Brain pericyte (primary cell): ENCODE measurements around the gene EGLN2.
"Not testable (repeated sequence)": the region's sequence is repeated elsewhere in the genome, so short reads cannot be mapped to it uniquely, and the experiment has no call there.

Source experiments
- DNase-seq: peaks from one replicate; pipeline ENCODE4 v3.0.0-alpha.2; 2012; ENCODE audit warnings: low read depth, low spot score

The EGLN2 gene

DNA sequence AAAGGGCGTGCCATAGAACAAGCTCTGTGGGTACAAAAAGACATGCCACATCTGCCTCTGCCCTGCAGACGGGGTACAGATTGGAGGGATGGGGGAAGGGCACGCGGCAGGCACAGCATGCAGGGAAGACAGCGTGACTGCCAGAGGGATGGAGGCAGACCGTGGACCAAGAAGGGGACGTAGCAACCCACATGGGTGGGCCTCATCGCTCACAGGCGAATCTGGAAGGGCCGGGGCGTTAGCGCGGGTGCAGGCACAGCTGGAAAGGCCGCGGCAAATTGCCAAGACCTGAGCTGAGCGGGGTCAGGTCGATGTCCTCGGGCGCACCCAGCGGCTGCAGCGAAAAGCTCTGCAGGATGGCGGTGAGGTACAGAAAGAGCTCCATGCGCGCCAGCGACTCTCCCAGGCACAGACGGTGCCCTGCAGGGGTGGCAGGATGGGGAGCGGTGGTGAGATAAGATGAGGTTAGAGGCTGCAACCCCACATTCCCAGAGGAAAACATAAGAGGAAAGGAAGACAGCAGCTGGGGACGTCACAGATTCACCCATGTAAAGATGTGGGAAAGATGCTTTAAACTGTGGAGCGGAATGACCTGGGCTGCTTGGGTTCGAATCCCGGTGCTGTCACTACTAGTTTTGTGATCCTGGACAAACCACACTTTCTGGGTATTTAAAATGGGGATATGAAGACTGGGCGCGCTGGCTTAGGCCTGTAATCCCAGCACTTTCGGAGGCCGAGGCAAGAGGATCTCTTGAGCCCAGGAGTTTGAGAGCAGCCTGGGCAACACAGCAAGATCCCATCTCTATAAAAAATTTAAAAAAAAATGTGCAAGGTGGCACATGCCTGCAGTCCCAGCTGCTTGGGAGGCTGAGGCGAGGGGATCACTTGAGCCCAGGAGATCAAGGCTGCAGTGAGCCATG lies 19.7 kb downstream of the EGLN2 start:
- not testable (repeated sequence) for DNase-seq

DNA sequence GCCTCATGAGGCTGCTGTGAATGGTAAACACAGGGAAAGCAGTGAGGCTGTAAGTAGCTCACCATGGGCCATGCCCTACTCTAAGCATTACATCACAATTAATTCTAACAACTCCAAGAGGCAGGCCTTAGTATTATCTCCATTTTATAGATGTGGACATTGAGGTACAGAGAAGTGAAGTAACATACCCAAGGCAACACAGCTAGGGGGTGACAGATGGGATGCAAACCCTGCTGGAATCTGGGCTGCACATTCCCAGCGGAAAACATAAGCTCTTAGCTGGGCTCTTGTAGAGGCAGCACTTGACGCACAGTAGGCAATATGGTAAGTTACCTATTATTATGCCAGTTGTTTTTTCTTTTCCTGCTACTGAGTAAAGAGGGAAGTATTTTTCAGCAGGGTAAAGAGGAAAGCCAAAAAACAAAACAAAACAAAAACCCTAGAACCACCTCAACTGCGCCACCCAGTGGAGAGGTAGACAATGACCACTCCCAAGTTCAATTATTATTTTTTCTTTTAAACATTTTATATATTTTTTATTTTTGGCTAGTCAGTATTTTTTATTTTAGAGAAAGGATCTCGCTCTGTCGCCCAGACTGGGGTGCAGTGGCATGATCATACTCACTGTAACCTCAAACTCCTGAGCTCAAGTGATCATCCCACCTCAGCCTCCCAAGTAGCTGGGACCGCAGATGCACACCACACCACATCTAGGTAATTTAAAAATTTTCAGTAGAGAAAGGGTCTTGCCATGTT lies 20.7 kb downstream of the EGLN2 start:
- not testable (repeated sequence) for DNase-seq

- DNase-seq = no peak
Observed at GRCh38 chr19:40822161-40822560, 23.2 kb downstream of the EGLN2 start.

DNA sequence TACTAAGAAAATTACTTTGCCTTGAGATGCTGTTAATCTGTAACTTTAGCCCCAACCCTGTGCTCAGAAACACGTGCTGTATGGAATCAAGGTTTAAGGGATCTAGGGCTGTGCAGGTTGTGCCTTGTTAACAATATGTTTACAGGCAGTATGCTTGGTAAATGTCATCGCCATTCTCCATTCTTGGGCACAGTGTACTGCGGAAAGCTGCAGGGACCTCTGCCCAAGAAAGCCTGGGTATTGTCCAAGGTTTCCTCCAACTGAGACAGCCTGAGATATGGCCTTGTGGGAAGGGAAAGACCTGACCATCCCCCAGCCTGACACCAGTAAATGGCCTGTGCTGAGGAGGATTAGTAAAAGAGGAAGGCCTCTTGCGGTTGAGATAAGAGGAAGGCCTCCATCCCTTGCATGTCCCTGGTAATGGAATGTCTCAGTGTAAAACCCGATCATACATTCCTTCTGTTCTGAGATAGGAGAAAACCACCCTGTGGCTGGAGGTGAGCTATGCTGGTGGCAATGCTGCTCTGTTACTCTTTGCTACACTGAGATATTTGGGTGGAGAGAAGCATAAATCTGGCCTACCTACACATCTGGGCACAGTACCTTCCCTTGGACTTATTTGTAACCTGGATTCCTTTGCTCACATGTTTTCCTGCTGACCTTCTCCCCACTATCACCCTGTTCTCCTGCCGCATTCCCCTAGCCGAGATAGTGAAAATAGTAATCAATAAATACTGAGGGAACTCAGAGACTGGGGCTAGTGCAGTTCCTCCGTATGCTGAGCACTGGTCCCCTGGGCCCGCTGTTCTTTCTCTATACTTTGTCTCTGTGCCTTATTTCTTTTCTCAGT lies 23.9 kb downstream of the EGLN2 start:
- not testable (repeated sequence) for DNase-seq

DNA sequence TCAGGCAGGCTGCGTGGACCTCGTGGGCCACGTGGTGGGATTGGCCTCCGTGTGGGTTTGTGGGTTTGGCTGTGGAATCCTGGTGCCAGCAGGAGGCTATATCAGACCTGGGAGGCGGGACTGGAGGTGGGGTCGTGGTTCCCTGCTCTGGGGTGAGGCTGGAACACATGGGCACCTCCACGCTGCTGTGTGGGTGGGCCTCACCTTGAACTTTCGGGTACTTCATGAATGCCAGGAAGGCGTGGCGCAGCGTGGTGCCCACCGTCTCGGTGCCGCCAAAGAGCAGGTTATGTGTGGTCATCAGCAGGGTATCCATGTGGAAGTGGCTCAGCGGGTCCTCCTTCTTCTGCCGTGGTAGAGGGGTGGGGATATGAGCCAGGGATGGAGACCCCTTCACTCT lies 25.9 kb downstream of the EGLN2 start:
- not testable (repeated sequence) for DNase-seq

DNA sequence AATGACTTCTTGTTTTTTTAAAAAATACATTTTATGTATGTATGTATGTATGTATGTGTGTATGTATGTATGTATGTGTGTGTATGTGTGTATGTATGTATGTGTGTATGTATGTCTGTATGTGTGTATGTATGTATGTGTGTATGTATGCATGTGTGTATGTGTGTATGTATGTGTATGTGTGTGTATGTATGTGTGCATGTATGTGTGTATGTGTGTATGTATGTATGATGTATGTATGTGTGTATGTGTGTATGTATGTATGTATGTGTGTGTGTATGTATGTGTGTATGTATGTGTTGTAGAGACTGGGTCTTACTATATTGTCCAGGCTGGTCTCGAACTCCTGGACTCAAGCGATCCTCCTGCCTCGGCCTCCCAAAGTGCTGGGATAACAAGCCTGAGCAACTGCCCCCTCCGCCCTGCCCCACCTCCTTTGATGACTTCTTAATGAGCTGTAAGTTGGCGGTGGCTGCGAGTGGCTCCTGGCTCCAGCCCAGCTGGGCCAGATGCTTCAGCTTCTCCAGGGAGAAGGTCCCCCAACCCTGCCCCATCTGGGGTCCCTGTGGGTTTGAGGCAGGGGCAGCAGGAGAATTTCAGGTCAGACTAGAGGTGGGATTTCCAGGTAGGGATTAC lies 26.6 kb downstream of the EGLN2 start:
- DNase-seq = not testable (repeated sequence)

DNA sequence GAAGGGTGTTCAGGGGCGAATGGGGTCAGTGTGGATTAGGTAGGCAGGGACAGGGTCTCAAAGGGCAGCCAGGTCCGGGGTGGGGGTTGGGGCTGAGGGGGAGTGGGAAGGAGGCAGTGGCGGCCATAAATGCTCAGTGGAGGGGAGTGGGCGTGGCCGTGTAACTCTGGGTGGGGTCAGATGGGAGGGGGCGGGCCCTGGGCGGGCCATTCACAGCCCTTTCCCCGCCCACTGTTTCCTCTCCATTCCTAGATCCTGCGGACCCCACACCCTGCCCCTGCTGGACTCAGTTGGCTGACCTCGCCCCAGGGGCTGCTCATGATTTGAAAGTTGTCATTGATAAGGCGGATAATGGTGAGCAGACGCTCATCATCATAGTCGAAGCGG lies 27.3 kb downstream of the EGLN2 start:
- DNase-seq = not testable (repeated sequence)

GRCh38 chr19:40826699-40827385 lies 27.9 kb downstream of the EGLN2 start:
- DNase-seq = not testable (repeated sequence)

GRCh38 chr19:40827386-40828247 lies 28.6 kb downstream of the EGLN2 start:
- no peak for DNase-seq

DNA sequence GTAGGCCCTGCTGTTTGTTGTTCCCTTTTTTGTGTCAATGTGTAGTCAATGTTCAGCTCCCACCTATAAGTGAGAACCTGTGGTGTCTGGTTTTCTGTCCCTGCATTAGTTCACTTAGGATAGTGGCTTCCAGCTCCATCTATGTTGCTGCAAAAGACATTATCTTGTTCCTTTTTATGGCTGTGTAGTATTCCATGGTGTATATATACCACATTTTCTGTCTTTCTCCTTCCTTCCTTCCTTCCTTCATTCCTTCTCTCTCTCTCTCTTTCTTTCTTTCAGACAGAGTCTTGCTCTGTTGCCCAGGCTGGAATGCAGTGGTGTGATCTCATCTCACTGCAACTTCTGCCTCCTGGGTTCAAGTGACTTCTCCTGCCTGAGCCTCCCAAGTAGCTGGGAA lies 30.2 kb downstream of the EGLN2 start:
- DNase-seq = no peak

DNA sequence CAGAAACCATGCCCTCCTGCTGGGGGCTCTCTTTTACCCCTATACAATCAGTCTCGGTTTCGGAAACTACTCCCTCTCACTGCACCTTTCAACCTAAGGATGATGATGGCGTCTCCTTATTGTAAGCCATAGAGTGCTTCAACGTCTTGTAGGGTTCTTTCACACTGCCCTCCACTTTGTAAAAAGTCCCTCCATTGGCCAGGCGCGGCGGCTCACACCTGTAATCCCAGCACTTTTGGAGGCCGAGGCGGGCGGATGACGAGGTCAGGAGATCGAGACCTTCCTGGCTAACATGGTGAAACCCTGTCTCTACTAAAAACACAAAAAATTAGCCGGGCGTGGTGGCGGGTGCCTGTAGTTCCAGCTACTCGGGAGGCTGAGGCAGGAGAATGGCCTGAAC lies 31.8 kb downstream of the EGLN2 start:
- not testable (repeated sequence) for DNase-seq

DNA sequence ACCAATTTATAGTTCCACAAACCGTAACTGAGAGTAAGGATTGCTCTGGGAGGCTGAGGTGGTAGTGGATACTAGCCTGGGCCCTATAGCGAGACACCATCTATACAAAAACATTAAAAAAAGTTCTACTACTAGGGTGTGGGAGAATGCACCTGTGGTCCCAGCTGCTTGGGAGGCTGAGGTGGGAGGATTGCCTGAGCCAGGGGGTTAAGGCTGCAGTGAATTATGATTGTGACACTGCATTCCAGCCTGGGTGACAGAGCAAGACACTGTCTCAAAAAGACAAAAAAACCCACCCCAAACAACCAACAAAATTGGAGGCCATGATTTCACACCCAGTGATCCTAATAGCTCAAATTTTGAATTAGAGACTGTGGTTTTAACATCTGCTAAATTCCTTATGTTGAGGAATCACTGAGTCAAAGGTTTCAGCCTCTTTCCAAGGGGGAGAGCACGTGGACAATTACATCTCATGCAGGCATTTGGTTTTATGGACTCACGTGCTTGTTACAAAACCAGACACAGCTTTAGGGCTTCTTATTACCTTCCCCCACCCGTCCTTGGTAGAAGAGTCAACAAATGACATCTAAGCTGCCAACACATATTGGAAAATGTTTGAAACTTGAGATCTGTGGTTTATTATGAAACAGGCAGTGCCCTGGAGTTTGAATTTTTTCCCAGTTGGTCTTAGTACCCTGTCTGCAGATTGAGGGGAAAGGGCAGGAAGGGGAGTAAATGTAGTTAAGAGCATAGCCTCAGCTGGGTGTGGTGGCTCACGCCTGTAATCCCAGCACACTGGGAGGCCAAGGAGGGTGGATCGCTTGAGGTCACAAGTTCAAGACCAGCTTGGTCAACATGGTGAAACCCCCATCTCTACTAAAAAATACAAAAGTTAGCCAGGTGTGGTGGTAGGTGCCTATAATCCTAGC lies 32.8 kb downstream of the EGLN2 start:
- DNase-seq = peak; percentile 79

DNA sequence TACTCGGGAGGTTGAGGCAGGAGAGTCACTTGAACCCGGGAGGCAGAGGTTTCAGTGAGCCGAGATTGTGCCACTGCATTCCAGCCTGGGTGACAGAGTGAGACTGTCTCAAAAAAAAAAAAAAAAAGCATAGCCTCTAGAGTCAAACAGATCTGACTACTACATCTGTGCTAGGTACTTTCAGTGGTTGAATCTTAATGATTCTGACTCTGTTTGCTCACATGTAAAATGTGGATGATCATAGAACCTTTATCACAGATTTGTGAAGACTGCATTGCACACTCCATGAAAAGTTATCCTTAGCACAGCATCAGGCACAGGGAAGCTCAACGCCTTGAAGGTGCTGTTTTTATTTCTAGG lies 33.4 kb downstream of the EGLN2 start:
- DNase-seq = not testable (repeated sequence)

DNA sequence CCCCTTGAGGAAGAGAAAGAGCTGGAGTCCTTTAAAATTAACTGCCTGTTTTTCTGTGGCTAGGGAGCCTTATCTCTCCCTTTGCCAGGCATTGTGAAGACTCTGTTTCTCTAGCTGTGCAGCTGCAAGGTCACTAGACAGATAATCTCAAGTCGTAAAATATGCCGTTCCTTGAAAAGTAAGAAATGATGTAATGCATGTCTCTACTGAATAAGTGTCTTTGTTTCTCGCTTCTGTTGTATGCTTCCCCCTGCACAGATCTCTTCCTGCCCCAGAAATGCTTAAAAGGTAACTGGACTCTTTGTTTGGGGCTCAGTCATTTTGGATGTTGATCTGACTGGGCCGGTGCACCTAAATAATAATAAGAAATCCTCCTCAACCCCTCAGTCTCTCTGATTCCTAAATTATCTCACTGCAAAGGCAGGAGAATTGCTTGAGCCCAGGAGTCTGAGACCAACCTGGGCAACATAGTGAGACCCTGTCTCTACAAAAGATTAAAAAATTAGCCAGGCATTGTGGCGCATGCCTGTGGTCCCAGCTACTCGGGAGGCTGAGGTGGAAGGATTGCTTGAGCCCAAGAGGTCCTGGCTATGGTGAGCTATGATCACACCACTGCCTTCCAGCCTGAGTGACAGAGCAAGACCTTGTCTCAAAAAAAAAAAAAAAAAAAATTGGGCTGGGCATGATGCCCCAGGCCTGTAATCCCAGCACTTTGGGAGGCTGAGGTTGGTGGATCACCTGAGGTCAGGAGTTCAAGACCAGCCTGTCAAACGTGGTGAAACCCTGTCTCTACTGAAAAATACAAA lies 34.9 kb downstream of the EGLN2 start:
- DNase-seq = not testable (repeated sequence)

DNA sequence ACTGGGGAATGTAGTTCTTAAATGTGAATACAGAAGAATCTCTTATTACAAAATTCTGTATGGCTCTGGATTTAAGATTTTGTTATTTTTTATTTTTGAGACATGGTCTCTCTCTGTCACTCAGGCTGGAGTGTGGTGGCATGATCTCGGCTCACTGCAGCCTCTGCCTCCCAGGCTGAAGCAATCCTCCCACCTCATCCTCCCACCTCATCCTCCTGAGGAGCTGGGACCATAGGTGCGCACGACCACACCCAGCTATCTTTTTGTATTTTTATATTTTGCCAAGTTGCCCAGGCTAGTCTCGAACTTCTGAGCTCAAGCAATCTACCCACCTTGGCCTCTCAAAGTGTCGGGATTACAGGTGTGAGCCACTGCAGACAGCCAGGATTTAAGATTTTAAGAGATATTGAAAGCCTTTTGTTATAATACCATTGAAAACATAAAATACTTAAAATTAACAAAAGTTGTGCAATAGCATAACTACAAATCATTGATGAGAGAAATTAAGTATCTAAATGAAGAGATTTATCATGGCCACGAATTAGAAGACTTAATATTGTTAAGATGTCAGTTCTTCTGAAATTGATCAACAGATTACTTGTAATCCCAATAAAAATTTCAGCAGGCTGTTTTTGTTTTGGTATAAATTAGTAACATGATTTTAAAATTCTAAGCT lies 37.9 kb downstream of the EGLN2 start:
- no peak for DNase-seq

GRCh38 chr19:40838477-40838876 lies 39.5 kb downstream of the EGLN2 start:
- DNase-seq = not testable (repeated sequence)

- DNase-seq = not testable (repeated sequence)
Observed at GRCh38 chr19:40842012-40842411, 43.0 kb downstream of the EGLN2 start.
